Mesendoderm (in vitro differentiated cells): Measurements from ENCODE around the gene RNF217. TPM values are rescaled to one million over a fixed set of nuclear protein-coding genes. Genes with fewer than 3 reads are reported as not detected.
A peak's percentile ranks its signal among the peaks of the same experiment; 100 is the strongest.
"Not testable (repeated sequence)": the region's sequence is repeated elsewhere in the genome, so short reads cannot be mapped to it uniquely, and the experiment has no call there.

Experiments
- DNase-seq: peaks from one replicate; pipeline ENCODE4 v3.0.0; 2013
- H2AK5ac ChIP-seq: 2 replicates; pipeline ENCODE4 v1.6.1; 2013; ENCODE audit warnings: low read length, inconsistent platforms
- H2BK120ac ChIP-seq: 2 replicates; pipeline ENCODE4 v1.6.1; 2013; ENCODE audit warnings: low read depth, mild to moderate bottlenecking, low read length, moderate library complexity, mixed read lengths
- H2BK15ac ChIP-seq: replicated peaks from 2 replicates; pipeline ENCODE4 v1.6.1; 2013; ENCODE audit warnings: low read depth, mild to moderate bottlenecking, moderate library complexity
- H2BK5ac ChIP-seq: 2 replicates; pipeline ENCODE4 v1.6.1; 2013; ENCODE audit warnings: low read length, inconsistent platforms
- H3K18ac ChIP-seq: 2 replicates; pipeline ENCODE4 v1.6.1; 2013; ENCODE audit warnings: mild to moderate bottlenecking, low read length, mixed read lengths
- H3K23ac ChIP-seq: one replicate; pipeline ENCODE4 v1.6.1; 2013; ENCODE audit warnings: low read length
- H3K27ac ChIP-seq: 2 replicates; pipeline ENCODE4 v1.5.1; 2013; ENCODE audit warnings: low read depth, mild to moderate bottlenecking, inconsistent platforms, low read length, moderate library complexity
- H3K27me3 ChIP-seq: 2 replicates; pipeline ENCODE4 v1.6.1; 2013; ENCODE audit warnings: low read length, control low read depth, mild to moderate bottlenecking, inconsistent platforms; ENCODE audit not compliant: insufficient read depth, poor library complexity
- H3K36me3 ChIP-seq: 2 replicates; pipeline ENCODE4 v1.6.1; 2013; ENCODE audit warnings: low read length, inconsistent platforms; ENCODE audit not compliant: control insufficient read depth, insufficient read depth
- H3K4ac ChIP-seq: one replicate; pipeline ENCODE4 v1.6.1; 2013; ENCODE audit warnings: low read depth, mild to moderate bottlenecking, low read length, moderate library complexity
- H3K4me1 ChIP-seq: 2 replicates; pipeline ENCODE4 v1.6.1; 2013; ENCODE audit warnings: low read depth, low read length, inconsistent platforms; ENCODE audit not compliant: control insufficient read depth
- H3K4me2 ChIP-seq: 2 replicates; pipeline ENCODE4 v1.6.1; 2013; ENCODE audit warnings: low read length
- H3K4me3 ChIP-seq: 2 replicates; pipeline ENCODE4 v1.5.1; 2013; ENCODE audit warnings: mild to moderate bottlenecking, low read length
- H3K56ac ChIP-seq: one replicate; pipeline ENCODE4 v1.6.1; 2013; ENCODE audit warnings: low read length
- H3K79me1 ChIP-seq: 2 replicates; pipeline ENCODE4 v1.6.1; 2013; ENCODE audit warnings: low read length, inconsistent platforms
- H3K79me2 ChIP-seq: 2 replicates; pipeline ENCODE4 v1.6.1; 2013; ENCODE audit warnings: mild to moderate bottlenecking, low read length; ENCODE audit not compliant: control insufficient read depth, insufficient read depth
- H3K9ac ChIP-seq: 2 replicates; pipeline ENCODE4 v1.6.1; 2013; ENCODE audit warnings: low read length, inconsistent platforms
- H4K5ac ChIP-seq: one replicate; pipeline ENCODE4 v1.6.1; 2013; ENCODE audit warnings: low read length
- H4K8ac ChIP-seq: one replicate; pipeline ENCODE4 v1.6.1; 2013; ENCODE audit warnings: low read depth, mild to moderate bottlenecking, control low read depth, low read length, moderate library complexity
- WGBS: extraction: QIAGEN DNeasy Blood & Tissue Kit; methylation state at CpG from one replicate; pipeline ENCODE4 v1.1.7; 2013; ENCODE audit warnings: low lambda C conversion rate, missing lambda C conversion rate; ENCODE audit not compliant: insufficient coverage; ENCODE audit errors: extremely low coverage; 5-methylcytosine and 5-hydroxymethylcytosine counted together
- polyA plus RNA-seq, 2 experiments: library from polyadenylated mRNA; stranded (reverse); fragments of 200-250 nt; gene quantifications; one replicate each; pipeline ENCODE4 v1.2.3, GENCODE V29; 2013

The RNF217 gene, protein sequence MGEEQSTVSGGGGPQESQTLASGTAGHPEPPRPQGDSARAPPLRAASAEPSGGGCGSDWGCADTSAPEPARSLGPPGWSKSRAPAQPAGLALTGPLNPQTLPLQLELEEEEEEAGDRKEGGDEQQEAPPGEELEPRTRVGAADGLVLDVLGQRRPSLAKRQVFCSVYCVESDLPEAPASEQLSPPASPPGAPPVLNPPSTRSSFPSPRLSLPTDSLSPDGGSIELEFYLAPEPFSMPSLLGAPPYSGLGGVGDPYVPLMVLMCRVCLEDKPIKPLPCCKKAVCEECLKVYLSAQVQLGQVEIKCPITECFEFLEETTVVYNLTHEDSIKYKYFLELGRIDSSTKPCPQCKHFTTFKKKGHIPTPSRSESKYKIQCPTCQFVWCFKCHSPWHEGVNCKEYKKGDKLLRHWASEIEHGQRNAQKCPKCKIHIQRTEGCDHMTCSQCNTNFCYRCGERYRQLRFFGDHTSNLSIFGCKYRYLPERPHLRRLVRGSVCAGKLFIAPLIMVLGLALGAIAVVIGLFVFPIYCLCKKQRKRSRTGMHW
- 5.0 TPM for polyA plus RNA-seq (2013, experiment 1 of 2)
- polyA plus RNA-seq (2013, experiment 2 of 2): 6.1 TPM

DNA sequence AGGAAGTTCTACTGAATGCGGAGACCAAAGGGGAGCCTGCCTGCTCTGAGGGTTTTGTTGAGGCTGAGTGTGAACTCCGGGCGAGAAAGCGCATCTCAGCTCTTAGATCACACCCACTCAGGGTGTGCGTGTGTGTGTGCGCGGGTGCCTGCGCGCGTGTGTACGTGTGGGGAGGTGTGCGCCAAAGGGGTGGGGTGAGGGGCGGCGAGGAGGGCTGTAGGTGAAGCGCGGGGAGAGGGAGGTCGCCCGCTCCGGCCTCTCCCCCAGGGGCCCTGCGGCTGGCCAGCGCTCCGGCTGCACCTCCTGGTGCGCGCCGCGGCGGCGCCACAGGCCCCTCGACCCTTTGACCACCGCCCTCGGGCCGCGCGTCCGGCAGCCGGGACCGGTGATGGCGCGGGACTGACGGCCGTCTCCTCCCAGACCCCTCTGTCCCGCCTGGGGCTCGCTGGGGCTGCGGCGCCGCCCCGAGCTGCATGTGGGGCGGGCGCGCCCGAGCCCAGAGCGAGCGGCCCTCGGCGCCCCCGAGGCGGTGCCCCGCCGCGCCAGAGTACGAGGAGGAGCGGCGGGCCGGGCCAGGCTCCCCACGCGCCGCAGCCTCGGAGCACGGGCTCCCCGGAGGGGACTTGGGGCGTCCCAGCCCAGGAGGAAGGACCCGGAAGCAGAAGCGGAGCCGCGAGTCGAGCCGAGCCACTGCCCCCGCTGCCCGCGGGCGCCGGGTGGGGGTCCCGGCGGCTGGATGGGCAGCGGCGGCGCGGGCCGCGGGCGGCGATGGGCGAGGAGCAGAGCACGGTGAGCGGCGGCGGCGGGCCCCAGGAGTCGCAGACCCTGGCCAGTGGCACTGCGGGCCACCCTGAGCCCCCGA, at the start of gene RNF217:
TSS of gene RNF217 (plus strand) at position 661 of the 862 bp plus-strand sequence. CDS start at position 769, 108 bp downstream.
- Histone ChIP-seq H3K27ac (peak within 1 kb of the TSS; percentile 72), H3K4me2 (peak within 1 kb of the TSS; percentile 14), H3K4ac (peak within 1 kb of the TSS; percentile 84), H2BK5ac (peak within 1 kb of the TSS; percentile 73), H4K8ac (peak within 1 kb of the TSS; percentile 67), H4K5ac (no peak within 1 kb of the TSS), H2AK5ac (no peak within 1 kb of the TSS), H3K9ac (peak within 1 kb of the TSS; percentile 61), H3K56ac (peak within 1 kb of the TSS; percentile 96), H3K79me1 (peaks cover 4% of the 10 kb centered on the region), H3K27me3 (no peaks in the 10 kb centered on the region), H3K18ac (peak within 1 kb of the TSS; percentile 97), H3K79me2 (peaks cover 16% of the 10 kb centered on the region), H2BK15ac (no peak within 1 kb of the TSS), H3K23ac (peak within 1 kb of the TSS; percentile 66), H3K4me3 (peak within 1 kb of the TSS; percentile 44), H3K4me1 (peaks cover 6% of the 10 kb centered on the region), H2BK120ac (peak within 1 kb of the TSS; percentile 86), H3K36me3 (no peaks in the 10 kb centered on the region)
- DNase-seq: peak; percentile 72
- WGBS: no CpG with 5 or more reads among the region's 101 CpGs

DNA sequence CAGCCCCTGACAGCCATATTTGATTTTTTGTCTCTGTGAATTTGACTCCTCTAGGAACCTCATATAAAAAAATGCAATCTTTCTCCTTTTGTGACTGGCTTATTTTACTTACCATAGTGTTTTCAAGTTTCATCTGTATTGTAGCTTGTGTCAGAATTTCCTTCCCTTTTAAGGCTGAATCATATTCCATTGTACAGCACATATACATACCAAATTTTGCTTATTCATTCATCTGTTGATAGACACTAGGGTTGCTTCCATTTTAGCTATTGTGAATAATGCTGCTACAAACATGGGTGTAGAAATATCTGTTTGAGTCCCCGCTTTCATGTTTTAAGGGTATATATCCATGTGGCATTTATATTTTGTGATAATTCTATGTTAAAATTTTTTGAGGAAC, 49.2 kb upstream of the RNF217 start:
- H4K8ac ChIP-seq: no peak overlapping the region
- no peak overlapping the region for H3K9ac ChIP-seq
- H3K4me2 ChIP-seq: no peak overlapping the region
- H3K56ac ChIP-seq: no peak overlapping the region
- no peak overlapping the region for H2BK5ac ChIP-seq
- H3K27me3 ChIP-seq: no peaks in the 10 kb centered on the region
- no peak overlapping the region for H2BK120ac ChIP-seq
- H3K36me3 ChIP-seq: no peaks in the 10 kb centered on the region
- no peak overlapping the region for H3K18ac ChIP-seq
- H2AK5ac ChIP-seq: no peak overlapping the region
- H3K79me2 ChIP-seq: no peaks in the 10 kb centered on the region
- no CpG with 5 or more reads among the region's 1 CpG for WGBS
- no peak overlapping the region for H2BK15ac ChIP-seq
- H3K4me3 ChIP-seq: no peak overlapping the region
- no peaks in the 10 kb centered on the region for H3K79me1 ChIP-seq
- H3K4me1 ChIP-seq: no peaks in the 10 kb centered on the region
- H3K27ac ChIP-seq: no peak overlapping the region
- no peak overlapping the region for H3K4ac ChIP-seq
- H4K5ac ChIP-seq: no peak overlapping the region
- no peak overlapping the region for H3K23ac ChIP-seq
- no peak for DNase-seq

DNA sequence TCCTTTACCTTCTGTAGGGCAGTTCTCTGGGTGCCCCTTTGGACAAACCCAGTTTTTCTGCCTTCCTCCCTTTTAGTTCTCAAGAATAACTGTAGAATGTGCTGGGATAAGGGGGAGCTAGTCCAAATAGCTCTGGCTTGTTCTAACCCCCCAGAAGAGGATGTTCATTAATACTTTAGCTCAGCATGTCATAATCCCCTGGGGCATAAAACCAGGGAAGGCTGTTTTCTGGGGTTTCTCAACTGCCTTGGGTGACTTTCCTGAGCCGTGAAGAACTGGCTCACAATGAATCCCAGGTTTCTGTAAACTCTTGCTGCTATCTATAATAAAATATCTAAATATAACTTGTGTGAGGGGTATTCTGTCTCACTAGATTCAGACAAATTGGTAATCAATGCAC, 44.5 kb upstream of the RNF217 start:
- no CpG with 5 or more reads among the region's 1 CpG for WGBS
- DNase-seq: no peak

DNA sequence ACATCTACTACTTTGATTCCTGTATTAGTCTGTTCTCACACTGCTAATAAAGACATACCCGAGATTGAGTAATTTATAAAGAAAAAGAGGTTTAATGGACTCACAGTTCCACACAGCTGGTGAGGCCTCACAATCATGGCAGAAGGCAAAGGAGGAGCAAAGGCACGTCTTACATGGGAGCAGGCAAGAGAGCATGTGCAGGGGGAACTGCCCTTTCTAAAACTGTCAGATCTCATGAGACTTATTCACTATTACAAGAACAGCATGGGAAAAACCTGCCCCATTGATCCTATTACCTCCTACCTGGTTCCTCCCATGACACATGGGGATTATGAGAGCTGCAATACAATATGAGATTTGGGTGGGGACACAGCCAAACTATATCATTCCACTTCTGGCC, 42.5 kb upstream of the RNF217 start:
- H4K5ac ChIP-seq, H3K27me3 ChIP-seq, H2AK5ac ChIP-seq, H3K4me2 ChIP-seq, H3K56ac ChIP-seq, H3K27ac ChIP-seq, DNase-seq, H2BK120ac ChIP-seq, H4K8ac ChIP-seq, H3K79me2 ChIP-seq, H3K36me3 ChIP-seq, H3K23ac ChIP-seq, H3K4me3 ChIP-seq, H3K4me1 ChIP-seq, H3K4ac ChIP-seq, H3K79me1 ChIP-seq, H2BK15ac ChIP-seq, H3K18ac ChIP-seq, H3K9ac ChIP-seq, H2BK5ac ChIP-seq: not testable (repeated sequence)
- no CpG with 5 or more reads among the region's 2 CpGs for WGBS

More for the DNA sequence above, 44.5 kb upstream of the RNF217 start:
- Histone ChIP-seq H3K18ac (no peak overlapping the region), H3K79me1 (no peaks in the 10 kb centered on the region), H3K4me1 (no peaks in the 10 kb centered on the region), H3K36me3 (no peaks in the 10 kb centered on the region), H3K23ac (no peak overlapping the region), H2BK120ac (no peak overlapping the region), H3K56ac (no peak overlapping the region), H4K8ac (no peak overlapping the region), H3K27me3 (no peaks in the 10 kb centered on the region), H2AK5ac (no peak overlapping the region), H3K4me2 (no peak overlapping the region), H2BK15ac (no peak overlapping the region), H2BK5ac (no peak overlapping the region), H3K79me2 (no peaks in the 10 kb centered on the region), H4K5ac (no peak overlapping the region), H3K27ac (no peak overlapping the region), H3K4me3 (no peak overlapping the region), H3K4ac (no peak overlapping the region), H3K9ac (no peak overlapping the region)

DNA sequence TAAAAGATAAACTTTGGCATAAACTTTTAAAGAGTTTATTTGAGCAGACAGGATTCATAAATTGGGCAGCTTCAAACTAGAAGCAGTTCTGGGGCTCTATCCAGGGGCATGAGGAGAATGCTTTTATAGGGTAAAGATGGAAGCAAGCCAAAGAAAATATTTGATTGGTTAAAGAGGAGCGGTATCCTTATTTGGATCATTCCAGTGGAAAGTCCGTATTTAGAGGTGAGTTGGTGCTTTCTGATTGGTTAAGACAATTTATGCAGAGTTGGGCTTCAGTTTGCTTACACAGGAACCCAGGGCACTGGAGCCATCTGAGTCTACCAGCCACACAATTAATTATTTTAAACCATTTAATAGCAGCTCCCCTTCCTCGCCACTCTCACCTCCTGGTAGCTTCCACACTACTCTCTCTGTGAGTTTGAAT, 37.9 kb upstream of the RNF217 start:
- H2AK5ac ChIP-seq: no peak overlapping the region
- H3K79me2 ChIP-seq: no peaks in the 10 kb centered on the region
- no peak overlapping the region for H4K5ac ChIP-seq
- WGBS: no CpG with 5 or more reads among the region's 3 CpGs
- no peak overlapping the region for H2BK5ac ChIP-seq
- no peaks in the 10 kb centered on the region for H3K27me3 ChIP-seq
- no peaks in the 10 kb centered on the region for H3K79me1 ChIP-seq
- no peak for DNase-seq
- H2BK120ac ChIP-seq: no peak overlapping the region
- H3K27ac ChIP-seq: no peak overlapping the region
- H3K4ac ChIP-seq: no peak overlapping the region
- H3K56ac ChIP-seq: no peak overlapping the region
- no peak overlapping the region for H3K4me2 ChIP-seq
- H3K4me3 ChIP-seq: no peak overlapping the region
- H3K18ac ChIP-seq: no peak overlapping the region
- H4K8ac ChIP-seq: no peak overlapping the region
- H3K4me1 ChIP-seq: no peaks in the 10 kb centered on the region
- no peaks in the 10 kb centered on the region for H3K36me3 ChIP-seq
- H3K9ac ChIP-seq: no peak overlapping the region
- H3K23ac ChIP-seq: no peak overlapping the region
- H2BK15ac ChIP-seq: no peak overlapping the region
